Measurements from ENCODE around the gene TIMM22.
"Not testable (repeated sequence)": the region's sequence is repeated elsewhere in the genome, so short reads cannot be mapped to it uniquely, and the experiment has no call there.

TIMM22 gene

DNA sequence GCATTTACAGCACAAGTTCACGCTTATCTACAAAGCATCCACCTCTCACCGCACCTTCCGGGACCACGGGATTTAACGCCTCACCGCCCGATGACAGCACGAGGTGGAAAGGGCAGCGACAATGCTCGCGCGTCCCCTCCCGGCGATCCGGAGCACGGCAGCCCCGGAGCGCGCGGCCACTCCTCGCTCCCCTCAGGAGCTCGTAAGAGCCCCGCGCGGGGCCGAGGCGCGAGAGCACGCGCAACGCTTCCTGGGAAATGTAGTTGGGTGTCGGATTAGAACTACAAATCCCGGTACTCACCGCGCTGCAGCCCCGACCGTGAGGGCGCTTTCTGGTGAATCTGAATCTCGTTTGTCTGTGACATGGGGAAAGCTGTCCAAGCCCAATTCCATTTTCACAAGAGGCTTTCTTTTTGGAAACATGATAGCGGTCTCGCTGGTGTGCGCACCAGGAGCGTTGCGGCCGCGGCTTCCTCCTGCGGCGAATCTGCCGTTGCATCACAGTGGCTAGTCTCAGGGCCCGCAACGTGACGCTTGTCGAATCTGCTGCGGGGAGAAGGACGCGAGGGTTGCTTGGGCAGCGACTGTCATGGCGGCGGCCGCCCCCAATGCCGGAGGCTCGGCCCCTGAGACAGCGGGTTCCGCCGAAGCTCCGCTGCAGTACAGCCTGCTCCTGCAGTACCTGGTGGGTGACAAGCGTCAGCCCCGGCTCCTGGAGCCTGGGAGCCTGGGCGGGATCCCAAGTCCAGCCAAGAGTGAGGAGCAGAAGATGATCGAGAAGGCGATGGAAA is at the start of gene TIMM22:
TIMM22 (plus strand) TSS at position 576 of the 791 bp plus-strand sequence; CDS start at position 590, 14 bp downstream.
- DNase-seq: peak; percentile 77

DNA sequence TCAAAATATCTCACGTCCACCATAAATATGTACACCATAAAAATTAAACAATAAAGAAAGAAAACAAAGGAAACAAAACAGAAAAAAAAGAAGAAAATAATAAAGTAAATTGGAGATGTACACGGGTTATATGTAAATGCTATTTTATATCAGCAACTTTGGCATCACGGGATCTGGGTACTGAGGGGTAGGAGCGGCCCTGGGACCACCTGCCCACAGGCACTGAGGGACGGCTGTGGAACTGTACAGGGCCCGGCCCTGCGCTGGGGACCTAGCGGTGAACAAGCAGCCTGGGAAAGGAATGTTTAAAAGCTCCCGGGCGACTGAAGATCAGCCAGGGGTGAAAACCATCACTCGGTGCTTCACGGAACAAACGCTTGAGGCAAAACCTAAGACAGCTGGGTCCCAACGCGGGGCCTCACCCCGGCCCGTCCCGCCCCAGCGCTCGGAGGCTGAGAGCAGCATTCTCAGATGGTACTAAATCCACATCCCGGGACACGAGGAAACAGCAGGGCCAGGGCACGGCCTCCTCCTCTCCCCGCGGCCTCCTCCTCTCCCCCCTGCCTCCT is 48.6 kb upstream of the TIMM22 start:
- no peak for DNase-seq

DNA sequence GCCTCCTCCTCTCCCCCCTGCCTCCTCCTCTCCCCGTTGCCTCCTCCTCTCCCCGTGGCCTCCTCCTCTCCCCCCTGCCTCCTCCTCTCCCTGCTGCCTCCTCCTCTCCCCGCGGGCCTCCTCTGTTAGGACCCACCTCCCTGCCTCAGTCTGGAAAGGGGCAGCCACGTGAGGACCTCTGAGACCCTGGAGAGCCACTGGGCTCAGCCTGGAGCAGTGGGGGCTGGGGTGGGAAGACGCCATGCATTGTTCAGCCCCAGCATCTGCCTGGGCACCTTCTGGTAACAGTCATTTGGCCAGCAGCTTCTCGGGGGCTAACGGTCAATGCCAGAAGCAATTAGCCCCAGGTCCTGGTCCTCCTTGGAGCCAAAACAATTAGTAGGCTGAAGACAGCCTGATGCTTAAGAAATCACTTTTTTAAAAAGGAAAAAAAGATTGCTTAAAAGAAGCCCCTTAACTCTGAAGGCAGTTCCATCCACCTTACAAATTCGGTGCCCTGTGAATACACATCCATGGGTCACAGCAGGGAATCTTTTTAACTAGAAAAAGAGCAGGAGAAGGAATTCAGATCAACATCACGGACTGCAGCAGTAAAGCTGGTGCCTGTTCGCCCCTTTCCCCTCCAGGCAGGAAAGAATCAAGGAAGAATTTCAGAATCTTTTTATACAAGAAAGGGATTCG is 47.2 kb upstream of the TIMM22 start:
- DNase-seq: no peak

DNA sequence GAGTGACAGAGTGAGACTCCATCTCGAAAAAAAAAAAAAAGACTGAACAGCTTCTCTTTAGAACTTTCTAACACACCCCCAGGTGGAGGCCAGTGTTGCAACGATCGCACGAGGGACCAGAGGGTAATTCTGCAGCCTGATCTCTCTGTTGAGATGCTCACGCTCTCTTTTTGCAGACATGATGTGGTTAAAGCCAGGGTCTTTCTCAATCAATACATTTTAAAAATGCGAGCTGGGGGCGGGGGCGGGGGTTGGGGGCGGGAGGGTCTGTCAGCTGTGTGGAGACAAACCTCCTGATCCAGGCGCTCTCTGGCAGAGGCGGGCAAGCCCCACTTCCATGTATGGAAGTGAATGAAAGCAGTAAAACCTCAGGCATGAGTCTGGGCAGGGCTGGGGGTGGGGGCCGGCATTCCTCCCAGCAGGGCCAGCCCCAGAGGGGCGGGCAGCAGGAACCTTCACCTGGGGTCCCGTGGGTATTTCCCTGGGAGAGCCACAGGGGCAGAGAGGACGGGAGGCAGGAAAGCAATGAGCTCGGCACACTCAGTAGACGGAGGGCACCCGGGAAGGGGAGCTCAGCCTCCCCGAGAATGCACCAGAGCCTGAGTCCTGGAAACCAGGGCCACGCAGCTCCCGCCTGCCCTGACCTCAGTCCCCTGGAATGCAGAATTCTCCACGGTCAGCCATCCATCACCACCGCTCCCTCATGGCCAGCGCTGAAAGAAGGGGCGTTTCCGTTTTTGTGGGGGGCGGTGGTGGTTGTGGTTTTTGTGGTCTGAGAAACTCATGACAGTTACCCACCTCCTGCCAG is 45.4 kb upstream of the TIMM22 start:
- no peak for DNase-seq

DNA sequence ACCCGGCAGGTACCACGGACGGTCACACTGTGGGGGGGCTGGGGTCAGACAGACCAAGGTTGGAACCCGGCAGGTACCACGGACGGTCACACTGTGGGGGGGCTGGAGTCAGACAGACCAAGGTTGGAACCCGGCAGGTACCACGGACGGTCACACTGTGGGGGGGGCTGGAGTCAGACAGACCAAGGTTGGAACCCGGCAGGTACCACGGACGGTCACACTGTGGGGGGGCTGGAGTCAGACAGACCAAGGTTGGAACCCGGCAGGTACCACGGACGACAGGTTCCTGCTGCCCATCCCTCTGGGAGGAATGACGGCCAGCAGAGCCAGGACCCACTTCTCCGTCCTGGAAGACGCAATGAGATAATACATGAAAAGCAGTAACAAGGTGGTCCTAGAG is 44.3 kb upstream of the TIMM22 start:
- not testable (repeated sequence) for DNase-seq

DNA sequence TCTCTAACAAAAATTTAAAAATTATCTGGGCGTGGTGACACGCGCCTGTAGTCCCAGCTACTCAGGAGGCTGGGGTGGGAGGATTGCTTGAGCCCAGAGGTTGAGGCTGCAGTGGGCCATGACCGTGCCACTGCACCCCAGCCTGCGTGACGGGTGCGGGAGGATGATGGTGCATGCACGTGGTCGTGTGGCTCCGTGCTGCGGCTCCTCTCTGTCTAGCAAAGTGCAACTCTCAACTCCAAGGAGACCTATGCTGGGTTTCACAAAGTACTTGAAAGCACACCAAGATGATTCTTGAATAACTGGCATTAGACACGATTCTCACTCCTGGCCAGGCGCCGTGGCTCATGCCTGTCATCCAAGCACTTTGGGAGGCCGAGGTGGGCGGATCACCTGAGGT is 43.2 kb upstream of the TIMM22 start:
- no peak for DNase-seq

DNA sequence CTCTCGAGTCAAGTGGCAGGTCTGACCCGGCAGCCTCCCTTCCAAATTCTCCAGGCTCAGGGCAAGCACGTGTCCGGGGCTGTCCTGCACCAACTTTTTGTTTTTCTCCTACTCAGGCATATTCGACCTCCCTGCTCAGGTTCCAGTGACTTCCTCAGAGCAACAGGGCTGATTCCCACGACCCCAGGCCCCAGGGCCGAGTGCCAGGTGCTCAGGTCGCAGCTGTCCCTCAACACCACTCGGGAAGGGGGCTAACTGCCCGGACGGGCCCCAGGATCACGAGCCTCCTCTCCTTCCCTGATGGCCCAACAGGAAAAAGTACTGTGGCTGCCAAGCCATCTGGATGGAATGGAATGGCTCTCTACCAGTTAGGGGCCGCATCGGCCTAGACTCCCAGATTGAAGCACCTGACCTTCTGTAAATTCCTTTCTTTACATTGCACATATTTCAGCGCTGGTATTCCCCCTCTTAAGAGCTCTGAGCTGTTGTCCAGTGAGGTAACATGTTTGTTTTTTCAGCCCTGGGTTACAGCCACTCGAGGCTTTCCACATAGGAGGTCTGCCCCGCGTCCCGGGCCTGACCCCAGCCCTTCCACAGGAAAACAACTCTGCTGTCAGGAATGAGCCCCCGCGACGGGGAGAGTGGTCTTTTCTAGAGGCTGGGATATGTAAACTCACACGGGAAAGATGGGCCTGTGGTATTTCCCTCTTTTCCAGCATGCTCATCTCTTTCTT is 42.3 kb upstream of the TIMM22 start:
- DNase-seq: no peak

DNA sequence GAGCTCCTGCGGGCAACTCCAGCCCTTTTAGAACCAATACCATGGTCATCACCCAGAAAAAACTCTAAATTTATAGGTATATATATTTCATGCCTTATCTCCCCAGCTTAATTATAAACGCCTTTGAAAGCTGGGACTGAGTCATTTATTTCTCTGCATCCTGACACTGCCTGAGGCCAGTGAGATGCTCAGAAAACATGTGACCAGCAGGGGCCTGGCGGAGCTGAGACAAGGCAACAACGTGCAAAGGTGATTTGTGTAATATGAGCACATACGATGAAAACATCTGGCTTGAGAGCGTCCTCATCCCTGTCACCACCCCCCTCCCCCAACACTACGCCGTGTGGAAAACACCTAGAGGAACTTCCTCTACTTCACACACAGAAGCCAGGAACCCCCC is 40.0 kb upstream of the TIMM22 start:
- no peak for DNase-seq

DNA sequence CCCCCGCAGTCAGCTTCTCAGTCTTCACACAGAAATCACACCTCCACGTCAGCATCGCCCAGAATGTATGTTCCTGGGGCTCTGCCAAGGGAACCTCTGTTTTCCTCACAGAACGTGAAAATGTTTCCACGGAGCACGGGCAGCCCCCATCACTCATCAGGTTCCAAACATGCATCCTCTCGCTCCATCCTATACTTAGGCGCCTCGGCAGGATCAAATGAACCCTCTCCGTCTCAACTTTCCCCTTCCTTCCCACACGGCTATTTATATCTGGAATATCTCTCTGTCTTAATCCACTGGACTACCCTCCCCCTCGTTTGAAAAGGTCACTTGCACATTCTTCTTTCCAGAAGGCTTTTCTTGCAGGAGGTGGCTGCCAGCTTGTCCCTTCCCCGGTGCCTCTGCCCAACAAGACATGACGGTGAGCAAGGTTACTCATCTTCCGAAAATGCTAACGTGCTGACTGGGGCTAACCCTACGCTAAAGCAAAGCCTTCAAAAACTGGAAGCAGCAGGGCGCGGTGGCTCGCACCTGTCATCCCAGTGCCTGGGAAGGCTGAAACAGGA is 39.0 kb upstream of the TIMM22 start:
- DNase-seq: no peak

DNA sequence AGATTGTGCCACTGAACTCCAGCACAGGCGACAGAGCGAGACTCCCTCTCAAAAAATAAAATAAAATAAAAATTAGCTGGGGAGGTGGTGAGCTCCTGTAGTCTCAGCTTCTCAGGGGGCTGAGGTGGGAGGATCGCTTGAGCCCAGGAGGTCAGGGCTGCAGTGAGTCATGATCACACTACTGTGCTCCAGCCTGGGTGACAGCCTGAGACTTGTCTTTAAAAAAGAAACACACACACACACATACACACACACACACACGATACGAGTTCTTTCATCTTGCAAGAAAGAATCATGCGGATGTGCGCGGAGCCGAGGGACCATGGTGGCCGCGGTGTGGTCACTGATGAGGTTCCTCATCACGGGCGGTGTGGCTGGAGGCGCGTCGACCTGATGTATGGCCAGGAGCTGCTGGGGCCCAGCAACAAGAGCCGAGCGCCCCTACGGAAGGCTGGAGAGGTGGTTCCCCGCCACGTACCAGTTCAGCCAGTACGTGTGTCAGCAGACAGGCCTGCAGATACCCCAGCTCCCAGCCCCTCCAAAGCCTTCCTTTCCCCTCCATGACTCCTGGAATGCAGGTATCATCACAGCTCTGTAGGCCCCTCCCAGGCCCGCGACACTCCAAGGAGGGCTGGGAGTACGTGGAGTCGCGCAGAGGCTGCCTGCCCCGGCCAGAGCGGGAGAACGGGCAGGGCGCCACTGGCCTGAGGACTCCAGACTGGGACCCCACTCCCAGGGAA is 38.0 kb upstream of the TIMM22 start:
- DNase-seq: no peak

DNA sequence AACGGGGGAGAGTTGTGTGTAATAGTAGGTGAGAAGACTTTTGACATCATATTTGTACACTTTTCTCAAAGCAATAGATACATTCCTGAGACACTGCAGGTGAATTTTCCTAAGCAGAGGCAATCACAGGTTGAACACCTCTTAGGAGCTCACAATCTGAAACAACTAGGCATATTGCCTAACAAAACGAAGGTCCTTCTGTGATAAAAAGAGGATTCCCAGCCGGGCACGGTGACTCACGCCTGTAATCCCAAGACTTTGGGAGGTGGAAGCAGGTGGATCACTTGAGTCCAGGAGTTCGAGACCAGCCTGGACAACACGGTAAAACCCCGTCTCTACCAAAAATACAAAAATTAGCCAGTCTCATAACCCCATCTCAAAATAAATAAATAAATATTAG is 34.8 kb upstream of the TIMM22 start:
- DNase-seq: no peak

DNA sequence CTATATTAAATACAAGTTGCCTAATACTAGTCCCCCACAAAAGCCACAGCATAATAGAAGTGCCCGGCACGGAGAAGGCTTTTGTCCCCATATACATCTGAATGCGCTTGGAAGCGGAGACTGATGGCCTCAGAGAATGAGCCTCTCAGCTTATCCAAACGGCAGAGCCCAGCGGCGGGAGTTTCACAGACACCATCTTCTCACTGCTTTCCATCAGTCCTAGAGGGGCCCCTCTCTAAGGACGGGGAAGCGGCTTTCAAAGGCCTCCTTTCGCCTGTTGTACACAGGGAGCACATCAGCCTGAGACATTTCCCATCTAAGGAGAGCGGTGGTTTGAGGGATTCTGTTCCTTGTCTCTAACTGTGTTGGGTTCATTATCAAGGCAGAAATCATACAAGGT is 34.3 kb upstream of the TIMM22 start:
- no peak for DNase-seq

DNA sequence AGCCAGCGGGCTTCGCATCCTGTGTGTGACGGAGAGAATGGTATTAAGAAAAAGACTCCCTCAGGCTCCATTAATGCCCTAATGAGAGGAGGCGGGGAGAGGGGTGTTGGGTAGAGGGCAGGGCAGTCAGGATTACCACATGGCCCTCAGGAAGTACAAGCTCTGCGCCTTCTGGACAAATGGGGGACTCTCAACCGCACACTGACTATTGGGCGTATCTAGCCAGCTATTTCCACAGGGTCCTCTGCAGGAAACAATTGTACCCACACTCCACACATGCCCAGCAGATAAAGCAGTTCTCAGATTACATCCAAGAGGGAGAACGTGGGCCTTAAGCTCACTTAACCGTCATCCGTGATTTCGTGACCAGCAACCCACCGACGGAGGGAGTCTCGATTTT is 32.1 kb upstream of the TIMM22 start:
- no peak for DNase-seq

DNA sequence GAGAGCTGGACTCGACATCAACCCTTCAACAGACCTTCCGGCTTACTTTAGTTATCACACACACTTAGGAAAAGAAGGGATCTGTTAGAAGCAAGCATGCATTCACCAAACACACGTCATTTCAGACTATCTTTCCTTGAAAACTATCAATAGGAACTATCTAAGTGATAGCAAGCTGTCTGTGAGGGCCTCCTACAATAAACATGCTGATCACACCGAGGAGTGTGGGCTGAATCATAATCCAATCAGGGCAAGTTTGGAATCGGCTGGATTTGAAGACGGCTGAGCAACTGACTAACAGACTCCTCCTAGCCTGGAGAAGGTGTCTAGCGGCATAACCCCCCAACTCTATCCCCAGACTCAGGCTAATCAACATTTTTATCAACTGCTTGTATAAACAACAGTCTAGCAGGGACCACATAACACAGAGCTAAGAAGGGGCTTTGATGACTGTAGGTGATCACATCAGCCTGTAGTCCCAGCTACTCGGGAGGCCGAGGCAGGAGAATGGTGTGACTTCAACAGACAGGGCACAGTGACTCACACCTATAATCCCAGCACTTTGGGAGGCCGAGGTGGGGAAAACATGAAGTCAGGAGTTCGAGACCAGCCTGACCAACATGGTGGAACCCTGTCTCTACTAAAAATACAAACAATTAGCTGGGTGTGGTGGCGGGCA is 31.5 kb upstream of the TIMM22 start:
- no peak for DNase-seq

DNA sequence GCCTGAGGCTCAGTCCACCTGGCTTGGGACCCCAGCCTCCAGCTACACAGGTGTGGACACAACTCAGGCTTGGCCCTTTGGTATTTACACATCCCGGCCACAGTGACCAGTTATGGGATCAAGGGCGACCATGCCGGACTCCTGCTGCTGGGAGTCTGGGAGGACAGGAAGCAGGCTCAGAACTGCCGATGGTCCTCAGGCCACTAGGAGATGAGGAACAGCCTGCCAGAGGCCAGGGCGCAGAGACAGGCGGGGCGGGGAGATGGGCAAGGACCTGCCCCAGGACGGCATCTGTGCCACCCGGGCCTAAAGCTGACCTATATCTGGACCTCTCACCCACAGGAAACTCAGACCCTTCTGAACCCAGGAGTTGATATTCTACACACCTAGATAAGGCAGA is 29.8 kb upstream of the TIMM22 start:
- no peak for DNase-seq

DNA sequence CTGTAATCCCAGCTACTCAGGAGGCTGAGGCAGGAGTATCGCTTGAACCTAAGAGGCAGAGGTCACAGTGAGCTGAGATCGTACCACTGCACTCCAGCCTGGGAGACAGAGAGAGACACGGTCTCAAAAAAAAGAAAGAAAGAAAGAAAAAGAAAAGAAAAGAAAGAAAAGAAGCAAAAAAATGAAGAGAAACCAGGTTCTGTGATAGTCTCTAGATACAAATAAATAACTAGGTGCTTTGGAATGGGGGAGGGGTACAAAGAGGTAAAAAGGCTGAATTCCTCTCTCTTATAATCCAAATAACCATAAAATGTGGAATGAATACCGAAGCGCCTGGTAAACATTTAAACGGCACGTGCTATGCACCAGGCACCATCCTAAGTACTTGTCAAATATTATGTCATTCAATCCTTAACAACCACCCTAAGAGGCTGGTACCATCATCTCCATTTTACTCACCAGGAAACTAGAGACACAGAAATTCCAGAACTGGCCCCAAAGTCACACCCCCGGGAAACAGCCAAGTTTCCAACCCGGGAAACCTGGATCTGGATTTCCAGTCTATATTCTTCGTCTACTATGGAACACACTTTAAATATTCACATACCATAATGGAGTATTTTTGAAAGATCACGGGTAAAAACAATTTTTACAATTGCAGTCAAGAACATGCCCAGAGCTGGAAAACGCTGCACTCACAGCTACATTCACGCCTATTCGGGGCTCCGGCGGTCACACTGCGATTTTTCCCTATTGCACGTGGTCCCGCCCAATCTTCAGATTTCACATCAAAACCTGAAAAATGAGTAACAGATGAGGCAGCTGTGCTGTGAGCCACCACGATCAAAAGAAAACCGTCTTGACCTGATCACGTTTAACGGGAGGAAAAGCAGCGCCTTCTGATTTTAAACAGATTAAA is 27.9 kb upstream of the TIMM22 start:
- DNase-seq: no peak

DNA sequence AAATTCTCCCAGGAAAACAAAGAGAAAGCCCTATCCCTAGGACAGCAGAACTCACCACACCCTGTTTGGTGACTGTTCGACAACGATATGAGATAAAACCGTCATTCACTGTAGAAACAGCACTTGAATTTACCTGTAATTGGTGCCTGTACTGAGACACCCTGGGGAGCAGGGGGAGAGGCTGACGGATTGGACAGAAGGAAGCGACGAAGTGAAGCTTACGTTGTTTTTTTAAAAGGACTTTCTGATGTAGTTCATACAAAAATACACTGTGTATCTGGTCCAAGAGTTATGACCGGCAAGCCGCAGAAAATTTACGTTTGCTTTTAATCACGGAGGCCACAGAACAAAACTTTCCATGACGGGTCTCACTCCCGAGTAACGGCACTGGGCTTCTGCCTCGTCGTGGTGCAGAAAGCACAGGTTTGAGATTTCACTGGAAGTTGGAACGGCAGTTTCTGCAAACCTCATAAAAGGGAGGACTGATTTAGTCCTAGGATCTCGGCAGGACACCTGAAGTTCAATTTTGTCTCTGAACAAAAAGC is 27.0 kb upstream of the TIMM22 start:
- peak; percentile 31 for DNase-seq

DNA sequence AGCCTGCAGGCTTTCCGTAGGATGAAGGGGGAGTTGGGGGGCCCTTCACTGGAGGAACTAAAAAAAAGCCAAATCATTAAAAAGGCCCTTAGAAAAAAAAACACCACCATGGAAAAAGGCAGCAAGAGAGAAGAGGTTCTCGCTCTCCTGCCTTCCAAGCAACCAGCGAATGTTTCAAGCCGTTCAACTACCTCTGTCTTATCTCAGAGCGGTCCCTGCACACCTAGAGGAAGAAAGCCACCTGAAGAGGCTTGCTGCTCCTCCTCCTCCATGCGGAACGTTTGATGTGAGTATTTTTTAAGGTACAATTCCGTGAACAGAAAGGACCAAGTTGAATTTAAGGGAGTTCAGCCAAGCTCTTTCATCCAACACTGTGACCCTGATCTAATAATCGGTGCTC is 26.6 kb upstream of the TIMM22 start:
- DNase-seq: peak; percentile 19

DNA sequence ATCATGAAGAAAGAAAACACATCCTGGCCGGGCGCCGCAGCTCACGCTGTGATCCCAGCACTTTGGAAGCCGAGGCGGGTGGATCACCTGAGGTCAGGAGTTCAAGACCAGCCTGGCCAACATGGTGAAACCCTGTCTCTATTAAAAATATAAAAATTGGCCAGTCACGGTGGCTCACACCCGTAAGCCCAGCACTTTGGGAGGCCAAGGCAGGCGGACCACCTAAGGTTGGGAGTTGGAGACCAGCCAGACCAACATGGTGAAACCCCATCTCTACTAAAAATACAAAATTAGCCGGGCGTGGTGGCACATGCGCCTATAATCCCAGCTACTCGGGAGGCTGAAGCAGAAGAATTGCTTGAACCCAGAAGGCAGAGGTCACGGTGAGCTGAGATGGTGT is 25.1 kb upstream of the TIMM22 start:
- not testable (repeated sequence) for DNase-seq

DNA sequence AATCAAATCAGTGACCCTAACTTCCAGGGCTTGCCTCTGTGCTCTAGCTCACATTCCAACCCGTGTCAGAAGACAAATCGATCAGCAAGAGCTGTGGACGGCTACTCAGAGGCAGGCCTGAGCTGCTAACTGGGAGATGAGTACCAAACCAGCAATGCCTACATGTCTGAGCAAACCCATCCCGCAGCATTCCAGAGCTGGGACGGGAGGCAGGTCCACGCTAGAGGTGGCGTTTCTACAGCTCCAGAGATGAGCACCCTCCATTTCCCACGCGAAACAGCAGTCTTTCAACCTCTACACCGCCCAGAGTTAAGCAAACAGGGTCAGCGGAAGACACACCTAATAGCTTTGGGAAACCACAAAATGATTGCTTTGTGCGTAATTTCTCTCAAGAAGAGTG is 23.9 kb upstream of the TIMM22 start:
- no peak for DNase-seq
